CD14-positive monocyte (primary cell): ENCODE measurements around the gene SUN3. TPM values are rescaled to one million over a fixed set of nuclear protein-coding genes. Genes with fewer than 3 reads are reported as not detected.

Experiments used
- DNase-seq, 3 donors: peaks; one replicate each; pipeline ENCODE4 v3.0.0-alpha.2; 2011 to 2022
- H2AFZ ChIP-seq: 2 replicates; pipeline ENCODE4 v1.6.0; 2012; ENCODE audit warnings: mild to moderate bottlenecking, low read depth, low read length, inconsistent platforms; ENCODE audit not compliant: insufficient read depth, poor library complexity, severe bottlenecking
- H3K27ac ChIP-seq, 2 donors: 1 replicate in 1 of 2; 2 replicates in 1 of 2; pipeline ENCODE4 v1.5.1; 2012 to 2013; ENCODE audit warnings: low read length in 2 of 2, control low read depth in 1 of 2, inconsistent platforms in 1 of 2, low read depth in 1 of 2, mild to moderate bottlenecking in 1 of 2
- H3K27me3 ChIP-seq, 2 donors: one replicate each; pipeline versions ENCODE4 v1.6.0 to v1.6.1; 2011 to 2013; ENCODE audit warnings: low read length in 2 of 2; ENCODE audit not compliant: control insufficient read depth in 2 of 2, insufficient read depth in 2 of 2
- H3K36me3 ChIP-seq, 2 donors: replicated peaks in 1 of 2; 1 replicate in 1 of 2; 2 replicates in 1 of 2; pipeline versions ENCODE4 v1.5.1 to v1.6.1; 2012 to 2013; ENCODE audit warnings: low read length in 2 of 2, control low read depth in 1 of 2, inconsistent platforms in 1 of 2, mild to moderate bottlenecking in 1 of 2; ENCODE audit not compliant: insufficient read depth in 2 of 2, control insufficient read depth in 1 of 2
- H3K4me1 ChIP-seq, 2 donors: 1 replicate in 1 of 2; 2 replicates in 1 of 2; pipeline versions ENCODE4 v1.5.1 to v1.6.1; 2012 to 2013; ENCODE audit warnings: low read length in 2 of 2, control low read depth in 1 of 2, inconsistent platforms in 1 of 2, mild to moderate bottlenecking in 1 of 2, moderate library complexity in 1 of 2; ENCODE audit not compliant: insufficient read depth in 2 of 2, control insufficient read depth in 1 of 2
- H3K4me2 ChIP-seq: replicated peaks from 2 replicates; pipeline ENCODE3; 2012; ENCODE audit warnings: low read length, moderate library complexity, mild to moderate bottlenecking; ENCODE audit not compliant: poor library complexity, severe bottlenecking; ENCODE audit errors: extremely low read depth
- H3K4me3 ChIP-seq, 3 experiments: fragments of 200-600 bp in 1 of 3; sonication (generic) in 1 of 3; replicated peaks in 1 of 3; 1 replicate in 2 of 3; 2 replicates in 1 of 3; pipeline ENCODE4 v1.5.1; 2011 to 2013; ENCODE audit warnings: low read length in 3 of 3, mild to moderate bottlenecking in 3 of 3, control low read depth in 2 of 3, low read depth in 2 of 3, inconsistent platforms in 1 of 3, moderate library complexity in 1 of 3
- H3K79me2 ChIP-seq: 2 replicates; pipeline ENCODE4 v1.6.0; 2012; ENCODE audit warnings: mild to moderate bottlenecking, control low read depth, inconsistent platforms, low read length, moderate library complexity; ENCODE audit not compliant: insufficient read depth
- H3K9ac ChIP-seq: 2 replicates; pipeline ENCODE4 v1.6.0; 2017; ENCODE audit warnings: low read length, mild to moderate bottlenecking; ENCODE audit not compliant: insufficient read depth, poor library complexity, severe bottlenecking
- H3K9me3 ChIP-seq, 2 donors: replicated peaks in 1 of 2; 1 replicate in 1 of 2; 2 replicates in 1 of 2; pipeline versions ENCODE4 v1.5.1 to v1.6.1; 2012 to 2013; ENCODE audit warnings: low read length in 2 of 2, control low read depth in 1 of 2; ENCODE audit not compliant: control insufficient read depth in 1 of 2, insufficient read depth in 1 of 2
- H4K20me1 ChIP-seq: 2 replicates; pipeline ENCODE4 v1.6.0; 2012; ENCODE audit warnings: mild to moderate bottlenecking, low read length, control low read depth, moderate library complexity; ENCODE audit not compliant: insufficient read depth
- H3K27ac Mint-ChIP-seq, 7 donors: one replicate each; pipeline ENCODE4 v1.8.0; 2020; ENCODE audit warnings: mild to moderate bottlenecking in 7 of 7, mixed read lengths in 7 of 7, moderate library complexity in 6 of 7, inconsistent platforms in 2 of 7
- H3K27me3 Mint-ChIP-seq, 3 donors: one replicate each; pipeline ENCODE4 v1.8.0; 2021 to 2022; ENCODE audit warnings: low read depth in 3 of 3, mild to moderate bottlenecking in 3 of 3, mixed read lengths in 3 of 3, moderate library complexity in 3 of 3, inconsistent platforms in 1 of 3
- H3K36me3 Mint-ChIP-seq, 2 donors: one replicate each; pipeline ENCODE4 v1.8.0; 2020; ENCODE audit warnings: mixed read lengths in 2 of 2, inconsistent platforms in 1 of 2, mild to moderate bottlenecking in 1 of 2
- H3K4me1 Mint-ChIP-seq: one replicate; pipeline ENCODE4 v1.8.0; 2020; ENCODE audit warnings: mild to moderate bottlenecking, mixed read lengths
- H3K4me3 Mint-ChIP-seq, 2 donors: one replicate each; pipeline ENCODE4 v1.8.0; 2020; ENCODE audit warnings: mild to moderate bottlenecking in 2 of 2, mixed read lengths in 2 of 2, moderate library complexity in 1 of 2
- H3K9me3 Mint-ChIP-seq, 7 donors: one replicate each; pipeline ENCODE4 v1.8.0; 2020 to 2022; ENCODE audit warnings: mixed read lengths in 7 of 7, mild to moderate bottlenecking in 6 of 7, moderate library complexity in 6 of 7, inconsistent platforms in 2 of 7
- WGBS: methylation state at CpG from one replicate; pipeline ENCODE4 v1.1.5; 2013; ENCODE audit warnings: missing lambda C conversion rate; ENCODE audit not compliant: insufficient coverage; 5-methylcytosine and 5-hydroxymethylcytosine counted together
- intact Hi-C, 2 donors: fragments of 100-400 bp; cut with micrococcal nuclease; formaldehyde crosslinking; loops; one replicate each; pipeline versions ENCODE4 v1.15.0 to v1.15.1; 2023
- polyA plus RNA-seq, 3 donors: library from polyadenylated mRNA; depleted of rRNA in 1 of 3; unstranded in 2 of 3; stranded (reverse) in 1 of 3; fragments of 300-500 nt in 2 of 3; fragments of >200 nt in 1 of 3; fragmentation: Illumina TruSeq in 2 of 3; gene quantifications; 1 replicate in 2 of 3; 2 replicates in 1 of 3; pipeline ENCODE4 v1.2.3, GENCODE V29; 2012 to 2021
- TF ChIP-seq, protein P1 (sequence below): fragments of 200-600 bp; IDR thresholded peaks from one replicate; pipeline ENCODE4 v1.8.0; 2022; ENCODE audit warnings: antibody characterized with exemption, mild to moderate bottlenecking

SUN3 gene
- polyA plus RNA-seq, 3 donors, result not detected

DNA sequence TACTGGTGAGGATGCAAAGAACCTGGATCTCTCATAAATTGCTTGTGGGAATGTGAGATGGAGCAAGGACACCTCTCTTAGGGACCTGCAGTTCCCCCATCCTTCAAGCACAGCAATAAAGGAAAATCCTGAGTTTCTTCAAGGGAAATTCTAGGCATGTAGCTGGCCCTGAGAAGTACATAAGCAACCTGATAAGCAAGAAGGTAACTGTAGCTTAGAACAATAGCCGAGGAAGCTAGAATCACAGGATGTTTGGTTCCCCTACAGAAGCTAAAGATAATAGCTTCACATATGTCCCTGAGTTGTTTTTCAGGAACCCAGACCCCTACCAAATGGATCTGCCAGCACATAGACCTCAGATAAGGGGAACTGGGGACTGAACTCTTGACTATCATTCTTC, 48.5 kb upstream of the SUN3 start:
- H3K79me2 ChIP-seq, result no peaks in the 10 kb centered on the region
- no peaks in the 10 kb centered on the region for H3K36me3 Mint-ChIP-seq
- no peak overlapping the region for H3K4me3 ChIP-seq
- no peak overlapping the region for H3K4me3 Mint-ChIP-seq
- peaks cover 0 to under 1% (median 0%) of the 10 kb centered on the region in 7 donors for H3K9me3 Mint-ChIP-seq
- no CpG with 5 or more reads among the region's 1 CpG for WGBS
- H3K9me3 ChIP-seq, result no peaks in the 10 kb centered on the region
- TF ChIP-seq, protein P1, sequence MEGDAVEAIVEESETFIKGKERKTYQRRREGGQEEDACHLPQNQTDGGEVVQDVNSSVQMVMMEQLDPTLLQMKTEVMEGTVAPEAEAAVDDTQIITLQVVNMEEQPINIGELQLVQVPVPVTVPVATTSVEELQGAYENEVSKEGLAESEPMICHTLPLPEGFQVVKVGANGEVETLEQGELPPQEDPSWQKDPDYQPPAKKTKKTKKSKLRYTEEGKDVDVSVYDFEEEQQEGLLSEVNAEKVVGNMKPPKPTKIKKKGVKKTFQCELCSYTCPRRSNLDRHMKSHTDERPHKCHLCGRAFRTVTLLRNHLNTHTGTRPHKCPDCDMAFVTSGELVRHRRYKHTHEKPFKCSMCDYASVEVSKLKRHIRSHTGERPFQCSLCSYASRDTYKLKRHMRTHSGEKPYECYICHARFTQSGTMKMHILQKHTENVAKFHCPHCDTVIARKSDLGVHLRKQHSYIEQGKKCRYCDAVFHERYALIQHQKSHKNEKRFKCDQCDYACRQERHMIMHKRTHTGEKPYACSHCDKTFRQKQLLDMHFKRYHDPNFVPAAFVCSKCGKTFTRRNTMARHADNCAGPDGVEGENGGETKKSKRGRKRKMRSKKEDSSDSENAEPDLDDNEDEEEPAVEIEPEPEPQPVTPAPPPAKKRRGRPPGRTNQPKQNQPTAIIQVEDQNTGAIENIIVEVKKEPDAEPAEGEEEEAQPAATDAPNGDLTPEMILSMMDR, result no peak
- peaks cover 30% of the 10 kb centered on the region for H3K4me1 Mint-ChIP-seq
- intact Hi-C loops, result no loop called here
- H3K27me3 ChIP-seq, result no peaks in the 10 kb centered on the region
- peak overlapping the region in 2 of 7 donors; percentile 57 to 80 for H3K27ac Mint-ChIP-seq
- no peak for DNase-seq
- no peak overlapping the region for H3K4me2 ChIP-seq
- peaks cover 20 to 25% of the 10 kb centered on the region in 2 donors for H3K4me1 ChIP-seq
- no peak overlapping the region for H2AFZ ChIP-seq
- no peaks in the 10 kb centered on the region for H4K20me1 ChIP-seq
- no peaks in the 10 kb centered on the region for H3K36me3 ChIP-seq
- no peak overlapping the region for H3K27ac ChIP-seq
- no peak overlapping the region for H3K9ac ChIP-seq
- H3K27me3 Mint-ChIP-seq, result peaks cover 0 to 2% (median 2%) of the 10 kb centered on the region in 3 donors

DNA sequence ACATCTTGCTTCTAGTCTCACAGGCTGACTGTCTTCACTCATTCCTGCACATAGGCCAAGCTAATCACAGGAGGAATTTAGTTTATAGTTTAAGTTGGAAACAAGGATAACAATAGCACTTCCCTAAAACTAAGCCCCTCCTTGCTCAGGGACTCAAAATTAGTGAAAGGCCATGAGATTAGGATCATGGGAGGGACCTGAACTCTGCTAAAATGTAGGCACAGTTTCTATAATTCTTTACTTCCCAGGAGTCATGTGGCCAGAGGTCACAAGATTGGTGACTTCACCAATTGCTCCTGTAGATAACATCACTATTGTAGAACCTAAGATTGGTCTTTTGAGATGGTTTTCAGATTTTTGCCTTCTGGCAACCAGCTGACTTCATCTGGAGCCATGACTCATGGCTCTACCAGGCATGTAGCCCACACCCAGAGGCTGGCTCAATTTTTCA, 45.3 kb upstream of the SUN3 start:
- Histone ChIP-seq H3K9ac (no peak overlapping the region), H3K27me3 (no peaks in the 10 kb centered on the region), H3K79me2 (no peaks in the 10 kb centered on the region), H3K9me3 (no peaks in the 10 kb centered on the region), H3K4me2 (no peak overlapping the region), H3K4me1 (peaks cover 12 to 17% of the 10 kb centered on the region in 2 donors), H4K20me1 (no peaks in the 10 kb centered on the region), H3K36me3 (no peaks in the 10 kb centered on the region), H3K4me3 (no peak overlapping the region), H2AFZ (no peak overlapping the region), H3K27ac (no peak overlapping the region)
- TF ChIP-seq, protein P1, result no peak
- Mint-ChIP-seq H3K27me3 (peaks cover 0 to 2% (median 2%) of the 10 kb centered on the region in 3 donors), H3K9me3 (peaks cover 0 to 6% (median 2%) of the 10 kb centered on the region in 7 donors), H3K4me3 (no peak overlapping the region), H3K36me3 (no peaks in the 10 kb centered on the region), H3K4me1 (peaks cover 23% of the 10 kb centered on the region), H3K27ac (peak overlapping the region in 1 of 7 donors; percentile 32)
- intact Hi-C loops, result loop anchor here in 1 of 2 donors (5.0 kb wide), 1 partner anchor 33 kb away; no protein-coding TSS in a partner anchor
- DNase-seq, result peak in 2 of 3 donors; percentile 19 to 45
